A549 (cell line): ENCODE data around the gene CISH. TPM values are rescaled to one million over a fixed set of nuclear protein-coding genes. Genes with fewer than 3 reads are reported as not detected.

ENCODE experiments used
- ATAC-seq, 2 experiments: fragments of 200-7000 bp in 1 of 2; fragments of >200 bp in 1 of 2; cut with Nextera tagmentation in 1 of 2; cut with Tn5 transposase in 1 of 2; 3 replicates each; pipeline versions ENCODE4 v1.8.0 to v1.9.1; 2018 to 2020; ENCODE audit warnings: mild to moderate bottlenecking in 1 of 2, moderate library complexity in 1 of 2
- CTCF ChIA-PET: fragments of 300-600 bp; sonication (Branson Sonifier 250); formaldehyde crosslinking; extraction: SDS; loops from one replicate; lab custom pipeline; 2021; ENCODE audit warnings: antibody characterized with exemption, inconsistent platforms; lab: Yijun Ruan, JAX
- POLR2A ChIA-PET: fragments of 350-600 bp; formaldehyde crosslinking; extraction: SDS; loops from one replicate; lab custom pipeline; 2021; ENCODE audit warnings: antibody characterized with exemption, inconsistent platforms; lab: Yijun Ruan, JAX
- DNase-seq, 2 experiments: peaks; one replicate each; pipeline versions ENCODE4 v3.0.0 to v3.0.0-alpha.2; 2011 to 2016; ENCODE audit warnings: low read depth in 1 of 2, low spot score in 1 of 2
- FAIRE-seq: peaks from 2 replicates; lab custom pipeline; 2011; peaks lifted over from hg19 to GRCh38; lab: Jason Lieb, UNC
- H3K27ac ChIP-seq, 2 experiments: fragments of >200 bp; sonication (Bioruptor Twin); formaldehyde crosslinking; 3 replicates each; pipeline ENCODE4 v1.5.1; 2016 to 2017
- H3K4me1 ChIP-seq: fragments of >200 bp; sonication (Bioruptor Twin); formaldehyde crosslinking; 3 replicates; pipeline ENCODE4 v1.6.1; 2016
- H3K4me2 ChIP-seq: fragments of >200 bp; sonication (Bioruptor Twin); formaldehyde crosslinking; 3 replicates; pipeline ENCODE4 v1.6.1; 2016
- H3K4me3 ChIP-seq: fragments of >200 bp; sonication (Bioruptor Twin); formaldehyde crosslinking; 3 replicates; pipeline ENCODE4 v1.5.1; 2016
- H3K9me3 ChIP-seq: fragments of >200 bp; sonication (Bioruptor Twin); formaldehyde crosslinking; 3 replicates; pipeline ENCODE4 v1.6.1; 2016
- ATOH8 ChIP-seq: fragments of 250-450 bp; sonication (Bioruptor Pico); IDR thresholded peaks from 2 replicates; pipeline ENCODE4 v1.5.0; 2020; ENCODE audit warnings: low read depth, mild to moderate bottlenecking, moderate library complexity
- BCL3 ChIP-seq: fragments of >200 bp; sonication (Bioruptor Twin); formaldehyde crosslinking; IDR thresholded peaks from 3 replicates; pipeline ENCODE4 v1.6.1; 2016
- CHD4 ChIP-seq: fragments of 200-600 bp; sonication (generic); IDR thresholded peaks from 2 replicates; pipeline ENCODE4 v1.6.1; 2016; ENCODE audit warnings: antibody characterized with exemption, mild to moderate bottlenecking, borderline replicate concordance
- ELK1 ChIP-seq: fragments of 150-350 bp; IDR thresholded peaks from 2 replicates; pipeline ENCODE4 v1.6.1; 2014; ENCODE audit warnings: low read depth, mild to moderate bottlenecking, low read length
- ESRRA ChIP-seq: fragments of 150-350 bp; IDR thresholded peaks from 2 replicates; pipeline ENCODE4 v1.6.1; 2014; ENCODE audit warnings: mild to moderate bottlenecking, low read length, borderline replicate concordance
- GATA3 ChIP-seq: IDR thresholded peaks from 2 replicates; pipeline ENCODE4 v1.6.1; 2012; ENCODE audit warnings: borderline replicate concordance
- HES2 ChIP-seq: fragments of >200 bp; sonication (Bioruptor Twin); formaldehyde crosslinking; IDR thresholded peaks from 2 replicates; pipeline ENCODE4 v1.6.1; 2016
- HEYL ChIP-seq: fragments of 250-450 bp; sonication (Bioruptor Pico); IDR thresholded peaks from 2 replicates; pipeline ENCODE4 v1.8.0; 2021; ENCODE audit warnings: mild to moderate bottlenecking, moderate library complexity
- HMGXB4 ChIP-seq: fragments of 250-450 bp; sonication (Bioruptor Pico); IDR thresholded peaks from 2 replicates; pipeline ENCODE4 v1.5.0; 2021; ENCODE audit warnings: mild to moderate bottlenecking, moderate library complexity, borderline replicate concordance
- HOXB13 ChIP-seq: fragments of 250-450 bp; sonication (Bioruptor Pico); IDR thresholded peaks from 2 replicates; pipeline ENCODE4 v1.5.0; 2020; ENCODE audit warnings: low read depth, mild to moderate bottlenecking, moderate library complexity
- JUNB ChIP-seq: fragments of >200 bp; sonication (Bioruptor Twin); formaldehyde crosslinking; IDR thresholded peaks from 2 replicates; pipeline ENCODE4 v1.6.1; 2016
- KDM1A ChIP-seq: fragments of 200-600 bp; sonication (generic); IDR thresholded peaks from 2 replicates; pipeline ENCODE4 v1.6.1; 2016; ENCODE audit warnings: low read depth, mild to moderate bottlenecking
- MAFK ChIP-seq: fragments of 450-650 bp; IDR thresholded peaks from 2 replicates; pipeline ENCODE4 v1.6.1; 2014; ENCODE audit not compliant: partially characterized antibody
- POLR2AphosphoS2 ChIP-seq: conservative IDR thresholded peaks from 2 replicates; pipeline ENCODE4 v1.6.1; 2012; ENCODE audit warnings: low read length, improper control_type of control experiment, inconsistent platforms
- RAD21 ChIP-seq, 2 experiments: fragments of >200 bp in 1 of 2; sonication (Bioruptor Twin) in 1 of 2; formaldehyde crosslinking in 1 of 2; IDR thresholded peaks in 1 of 2; conservative IDR thresholded peaks in 1 of 2; 2 replicates in 1 of 2; 3 replicates in 1 of 2; pipeline ENCODE4 v1.6.1; 2012 to 2018; ENCODE audit warnings: inconsistent platforms in 1 of 2
- RARB ChIP-seq: fragments of 250-450 bp; sonication (Bioruptor Pico); IDR thresholded peaks from 2 replicates; pipeline ENCODE4 v1.8.0; 2021; ENCODE audit warnings: mild to moderate bottlenecking, moderate library complexity
- RCOR1 ChIP-seq: fragments of 150-350 bp; IDR thresholded peaks from 2 replicates; pipeline ENCODE4 v1.6.1; 2014; ENCODE audit warnings: antibody characterized with exemption, low read length, low read depth
- REST ChIP-seq: fragments of 200-600 bp; sonication (generic); IDR thresholded peaks from 2 replicates; pipeline ENCODE4 v1.6.1; 2016; ENCODE audit warnings: antibody characterized with exemption, mild to moderate bottlenecking, moderate library complexity
- SMC3 ChIP-seq: fragments of >200 bp; sonication (Bioruptor Twin); formaldehyde crosslinking; IDR thresholded peaks from 3 replicates; pipeline ENCODE4 v1.6.1; 2018; ENCODE audit warnings: inconsistent platforms
- SREBF2 ChIP-seq: fragments of 450-650 bp; IDR thresholded peaks from 2 replicates; pipeline ENCODE4 v1.6.1; 2014; ENCODE audit warnings: mild to moderate bottlenecking, moderate library complexity
- ZNF302 ChIP-seq: fragments of 250-450 bp; sonication (Bioruptor Pico); IDR thresholded peaks from 2 replicates; pipeline ENCODE4 v1.9.0; 2021; ENCODE audit warnings: inconsistent platforms, mild to moderate bottlenecking, moderate library complexity
- WGBS: methylation state at CpG from one replicate; pipeline ENCODE4 v1.1.6; 2017; ENCODE audit errors: missing lambda C conversion rate; 5-methylcytosine and 5-hydroxymethylcytosine counted together
- polyA plus RNA-seq, 4 experiments: library from polyadenylated mRNA; depleted of rRNA in 3 of 4; stranded (reverse); fragments of >200 nt; fragmentation: RNase III in 1 of 4; extraction: RNeasy Plus Mini Kit Qiagen cat#74134 plus additional on column Dnase treatment in 1 of 4; gene quantifications; 2 replicates in 3 of 4; 3 replicates in 1 of 4; pipeline ENCODE4 v1.2.3, GENCODE V29; 2011 to 2017

Gene CISH
- polyA plus RNA-seq, 2 of the 4 experiments (the other 2 are of a cell fraction): 0.43 to 0.68 TPM

GRCh38 chr3:50630394-50630793, 18.8 kb upstream of the CISH start:
- Histone ChIP-seq H3K27ac (no peak overlapping the region), H3K4me2 (no peak overlapping the region), H3K9me3 (no peaks in the 10 kb centered on the region), H3K4me1 (peaks cover 14% of the 10 kb centered on the region), H3K4me3 (no peak overlapping the region)
- TF ChIP-seq ESRRA (no peak), ZNF302 (CRISPR knock-in tag) (no peak), RAD21 (conservative IDR thresholded peaks at IDR 0.05 in 1 of 2, IDR thresholded peaks at IDR 0.05 in 1 of 2) (no peak), ATOH8 (CRISPR knock-in tag) (no peak), ELK1 (no peak), CHD4 (no peak), GATA3 (no peak), RCOR1 (no peak), HMGXB4 (CRISPR knock-in tag) (no peak), REST (no peak), HEYL (no peak), HES2 (no peak), JUNB (no peak), POLR2AphosphoS2 (no peak)
- CTCF ChIA-PET: interaction anchor here (1.2 to 1.8 kb wide), 4 partner anchors 8 to 742 kb away, joined by 3 to 7 read pairs (median 4); partner anchors contain the start of gene DOCK3
- DNase-seq (no peak), FAIRE-seq (no peak), ATAC-seq (no peak)
- POLR2A ChIA-PET: no interaction called here
- 78% methylated on average over 5 of the region's 6 CpGs for WGBS

GRCh38 chr3:50628601-50629000, 17.0 kb upstream of the CISH start:
- ChIA-PET POLR2A (no interaction called here), CTCF (interaction anchor here (0.6 to 4.1 kb wide), 15 partner anchors 8 to 761 kb away, joined by 3 to 24 read pairs (median 4); partner anchors contain the start of genes DOCK3 and MAPKAPK3)
- Histone ChIP-seq H3K9me3 (no peaks in the 10 kb centered on the region), H3K4me3 (no peak overlapping the region), H3K4me2 (no peak overlapping the region), H3K27ac (no peak overlapping the region; a peak in 1 of 6 replicates), H3K4me1 (peaks cover 19% of the 10 kb centered on the region)
- DNase-seq: no peak
- 88% methylated on average over 3 of the region's 3 CpGs for WGBS
- no peak for ATAC-seq
- no peak for FAIRE-seq
- TF ChIP-seq KDM1A: no peak
- no peak for TF ChIP-seq RARB (CRISPR knock-in tag)
- no peak for TF ChIP-seq ELK1
- no peak for TF ChIP-seq ATOH8 (CRISPR knock-in tag)
- TF ChIP-seq SMC3: no peak
- no peak for TF ChIP-seq BCL3
- TF ChIP-seq SREBF2: no peak
- no peak for TF ChIP-seq MAFK
- TF ChIP-seq RAD21 (conservative IDR thresholded peaks at IDR 0.05 in 1 of 2, IDR thresholded peaks at IDR 0.05 in 1 of 2): no peak
- no peak for TF ChIP-seq HOXB13 (CRISPR knock-in tag)
